Measurements from ENCODE around the gene HTR2B.

- TF ChIP-seq POLR2A (IDR thresholded peaks at IDR 0.05; ENCODE audit: low read depth, low read length) = no peak
- TF ChIP-seq TAF1 (IDR thresholded peaks at IDR 0.05; ENCODE audit: low read depth, low read length) = no peak
- no peak for TF ChIP-seq POLR2AphosphoS5 (IDR thresholded peaks at IDR 0.05; ENCODE audit: low read depth, low read length)
- no peak for TF ChIP-seq SPI1 (IDR thresholded peaks at IDR 0.05; ENCODE audit: low read depth, low read length)
- TF ChIP-seq POU2F2 (IDR thresholded peaks at IDR 0.05; ENCODE audit: low read depth, low read length) = no peak
Observed at GRCh38 chr2:231152800-231153557, 28.1 kb upstream of the HTR2B start.

Measured in GM12891 (cell line).